PC-9 (cell line): ENCODE data around the gene SNX27. TPM values are rescaled to one million over a fixed set of nuclear protein-coding genes. Genes with fewer than 3 reads are reported as not detected.

Experiments used
- BruUV-seq: library from RNA; stranded (reverse); fragments of 400-500 nt; replicated peaks from 2 replicates; lab custom pipeline; 2021; lab: Mats Ljungman, UMichigan
- CTCF ChIA-PET: fragments of 300-600 bp; sonication (Branson Sonifier 250); formaldehyde crosslinking; loops from one replicate; lab custom pipeline; 2022; ENCODE audit warnings: antibody characterized with exemption; lab: Charles Lee
- POLR2A ChIA-PET: fragments of 300-600 bp; sonication (Branson Sonifier 250); formaldehyde crosslinking; loops from one replicate; lab custom pipeline; 2022; ENCODE audit warnings: antibody characterized with exemption; ENCODE audit not compliant: unreplicated experiment; lab: Charles Lee
- DNase-seq, 2 experiments: peaks; one replicate each; pipeline versions ENCODE4 v3.0.0 to v3.0.0-alpha.2; 2015 to 2022; ENCODE audit warnings: mixed read lengths in 1 of 2
- H2AFZ ChIP-seq: fragments of 200-600 bp; sonication (generic); 2 replicates; pipeline ENCODE4 v1.8.1; 2017; ENCODE audit warnings: antibody characterized with exemption
- H3F3A ChIP-seq: fragments of 200-600 bp; sonication (generic); 2 replicates; pipeline ENCODE4 v1.8.1; 2017; ENCODE audit warnings: antibody characterized with exemption, mild to moderate bottlenecking, low read depth; ENCODE audit not compliant: insufficient read depth
- H3K27ac ChIP-seq: fragments of 200-600 bp; sonication (generic); 2 replicates; pipeline ENCODE4 v1.6.1; 2016; ENCODE audit warnings: mixed run types
- H3K27me3 ChIP-seq: fragments of 200-600 bp; sonication (generic); 2 replicates; pipeline ENCODE4 v1.6.1; 2016; ENCODE audit warnings: low read depth, mixed run types; ENCODE audit not compliant: insufficient read depth
- H3K36me3 ChIP-seq: fragments of 200-600 bp; sonication (generic); 2 replicates; pipeline ENCODE4 v1.6.1; 2016; ENCODE audit warnings: low read depth, mixed run types
- H3K4me1 ChIP-seq: fragments of 200-600 bp; sonication (generic); replicated peaks from 2 replicates; pipeline ENCODE4 v1.6.1; 2016; ENCODE audit warnings: mixed run types; ENCODE audit not compliant: insufficient read depth
- H3K4me2 ChIP-seq: fragments of 200-600 bp; sonication (generic); 2 replicates; pipeline ENCODE4 v1.6.1; 2017; ENCODE audit warnings: mixed run types
- H3K4me3 ChIP-seq: fragments of 200-600 bp; sonication (generic); 2 replicates; pipeline ENCODE4 v1.6.1; 2016; ENCODE audit warnings: mixed run types
- H3K79me2 ChIP-seq: fragments of 200-600 bp; sonication (generic); 2 replicates; pipeline ENCODE4 v1.6.1; 2017; ENCODE audit warnings: low read depth, mixed run types
- H3K9me2 ChIP-seq: fragments of 200-600 bp; sonication (generic); 2 replicates; pipeline ENCODE4 v1.8.1; 2017; ENCODE audit warnings: mild to moderate bottlenecking; ENCODE audit not compliant: insufficient read depth
- H3K9me3 ChIP-seq: fragments of 200-600 bp; sonication (generic); 2 replicates; pipeline ENCODE4 v1.8.1; 2016; ENCODE audit warnings: low read depth; ENCODE audit not compliant: insufficient read depth
- H4K20me1 ChIP-seq: fragments of 200-600 bp; sonication (generic); 2 replicates; pipeline ENCODE4 v1.8.1; 2017; ENCODE audit not compliant: insufficient read depth
- EZH2 ChIP-seq: fragments of 200-600 bp; sonication (generic); IDR thresholded peaks from 2 replicates; pipeline ENCODE4 v1.8.0; 2017; ENCODE audit warnings: antibody characterized with exemption, low read depth
- intact Hi-C: fragments of 100-400 bp; cut with micrococcal nuclease; formaldehyde crosslinking; loops from one replicate; pipeline ENCODE4 v1.10.0; 2022; ENCODE audit not compliant: unreplicated experiment
- total RNA-seq: library from RNA; stranded (reverse); gene quantifications from 2 replicates; pipeline ENCODE4 v1.2.3, GENCODE V29; 2021
- TF ChIP-seq, protein P1 (sequence below): fragments of 200-600 bp; sonication (generic); conservative IDR thresholded peaks from 2 replicates; pipeline ENCODE4 v1.6.1; 2017; ENCODE audit warnings: mixed run types, antibody characterized with exemption, mild to moderate bottlenecking, moderate library complexity

SNX27 gene
- total RNA-seq, 1 experiment from 2014 or later, result 40.1 TPM

DNA sequence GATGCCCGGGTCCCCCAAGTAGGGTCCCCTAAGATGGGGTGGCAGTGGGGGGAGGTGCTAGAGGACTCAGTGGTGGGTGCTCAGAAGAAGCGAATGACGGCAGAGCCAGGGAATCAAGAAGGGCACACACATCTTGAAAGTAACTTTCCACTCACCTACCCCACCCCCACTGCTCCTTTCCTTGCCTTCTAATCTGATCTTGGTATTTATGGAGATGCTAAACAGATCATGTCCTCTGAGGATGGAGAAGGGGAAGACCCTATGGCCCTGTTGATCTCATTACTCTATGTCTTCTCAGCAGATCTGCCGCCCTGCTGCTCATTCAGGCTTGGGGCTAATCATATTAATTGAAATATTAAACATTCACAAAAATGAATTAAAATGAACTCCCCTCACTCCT, 106.8 kb downstream of the SNX27 start:
- no TSS peak for BruUV-seq
- CTCF ChIA-PET, result no interaction called here
- POLR2A ChIA-PET, result interaction anchor here (0.6 kb wide), 1 partner anchor 274 kb away, joined by 3 read pairs; no protein-coding TSS in a partner anchor

DNA sequence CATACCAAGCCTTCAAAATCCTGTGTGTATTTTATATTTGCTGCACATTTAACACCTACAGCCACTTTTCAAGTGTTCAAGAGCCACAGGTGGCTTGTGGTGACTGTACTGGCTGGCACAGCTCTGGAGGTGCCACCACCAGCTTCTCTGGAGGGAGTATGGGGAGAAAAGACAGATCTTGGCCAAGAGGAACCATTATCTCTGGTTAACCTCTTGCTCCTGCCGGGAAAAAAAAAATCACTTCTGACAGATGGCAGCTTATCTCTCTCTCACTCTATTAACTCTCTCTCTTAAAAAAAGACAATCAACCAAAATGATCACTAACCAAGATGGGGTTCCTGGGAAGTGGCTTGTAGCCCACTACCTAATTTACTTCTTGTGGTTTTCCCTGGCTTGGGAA, 108.3 kb downstream of the SNX27 start:
- Histone ChIP-seq H3K36me3 (no peaks in the 10 kb centered on the region), H3K4me2 (no peak overlapping the region), H2AFZ (no peak overlapping the region), H3K79me2 (no peaks in the 10 kb centered on the region), H4K20me1 (no peaks in the 10 kb centered on the region), H3K4me3 (no peak overlapping the region), H3F3A (peaks cover 13% of the 10 kb centered on the region; the same call in 1 of the 2 replicates), H3K9me2 (no peaks in the 10 kb centered on the region), H3K4me1 (peaks cover 6% of the 10 kb centered on the region; the same call in 1 of the 2 replicates), H3K27me3 (peaks cover 36% of the 10 kb centered on the region), H3K9me3 (no peaks in the 10 kb centered on the region), H3K27ac (no peak overlapping the region)
- CTCF ChIA-PET, result interaction anchor here (0.6 kb wide), 1 partner anchor 100 kb away, joined by 3 read pairs; no protein-coding TSS in a partner anchor
- BruUV-seq, result no TSS peak
- DNase-seq, result no peak
- intact Hi-C loops, result no loop called here
- TF ChIP-seq, protein P1, sequence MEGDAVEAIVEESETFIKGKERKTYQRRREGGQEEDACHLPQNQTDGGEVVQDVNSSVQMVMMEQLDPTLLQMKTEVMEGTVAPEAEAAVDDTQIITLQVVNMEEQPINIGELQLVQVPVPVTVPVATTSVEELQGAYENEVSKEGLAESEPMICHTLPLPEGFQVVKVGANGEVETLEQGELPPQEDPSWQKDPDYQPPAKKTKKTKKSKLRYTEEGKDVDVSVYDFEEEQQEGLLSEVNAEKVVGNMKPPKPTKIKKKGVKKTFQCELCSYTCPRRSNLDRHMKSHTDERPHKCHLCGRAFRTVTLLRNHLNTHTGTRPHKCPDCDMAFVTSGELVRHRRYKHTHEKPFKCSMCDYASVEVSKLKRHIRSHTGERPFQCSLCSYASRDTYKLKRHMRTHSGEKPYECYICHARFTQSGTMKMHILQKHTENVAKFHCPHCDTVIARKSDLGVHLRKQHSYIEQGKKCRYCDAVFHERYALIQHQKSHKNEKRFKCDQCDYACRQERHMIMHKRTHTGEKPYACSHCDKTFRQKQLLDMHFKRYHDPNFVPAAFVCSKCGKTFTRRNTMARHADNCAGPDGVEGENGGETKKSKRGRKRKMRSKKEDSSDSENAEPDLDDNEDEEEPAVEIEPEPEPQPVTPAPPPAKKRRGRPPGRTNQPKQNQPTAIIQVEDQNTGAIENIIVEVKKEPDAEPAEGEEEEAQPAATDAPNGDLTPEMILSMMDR, result no peak
- no peak for TF ChIP-seq EZH2
- POLR2A ChIA-PET, result interaction anchor here (0.7 kb wide), 1 partner anchor 32 kb away, joined by 18 read pairs; no protein-coding TSS in a partner anchor

More for the DNA sequence above, 106.8 kb downstream of the SNX27 start:
- Histone ChIP-seq H3K27ac (no peak overlapping the region), H3K4me1 (no peaks in the 10 kb centered on the region), H4K20me1 (no peaks in the 10 kb centered on the region), H2AFZ (no peak overlapping the region), H3K9me3 (no peaks in the 10 kb centered on the region), H3F3A (peaks cover 5% of the 10 kb centered on the region; the same call in 1 of the 2 replicates), H3K9me2 (no peaks in the 10 kb centered on the region), H3K79me2 (no peaks in the 10 kb centered on the region), H3K4me3 (no peak overlapping the region), H3K4me2 (no peak overlapping the region), H3K27me3 (peaks cover 50% of the 10 kb centered on the region), H3K36me3 (no peaks in the 10 kb centered on the region)
- TF ChIP-seq EZH2, result no peak
- TF ChIP-seq, protein P1, result no peak
- no peak for DNase-seq
- intact Hi-C loops, result no loop called here

DNA sequence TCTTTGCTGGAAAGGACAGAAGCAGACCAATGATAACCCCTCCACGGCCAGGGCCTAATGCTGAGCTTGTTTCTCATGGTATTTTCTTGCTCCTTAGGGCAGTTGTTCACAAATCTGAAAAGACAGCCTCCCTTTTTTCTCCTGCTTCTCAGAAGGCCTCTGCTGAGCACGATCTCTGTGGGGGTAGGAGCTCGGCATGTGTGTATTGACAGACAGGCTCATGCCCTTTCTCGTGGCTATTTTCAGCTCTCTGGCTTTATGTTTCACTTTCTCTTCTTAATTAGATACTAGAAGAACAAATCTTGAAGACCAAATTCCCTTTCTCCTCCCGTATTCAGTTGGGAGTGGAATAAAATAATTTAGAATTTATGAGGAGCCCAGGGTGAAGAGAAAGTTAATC, 108.7 kb downstream of the SNX27 start:
- Histone ChIP-seq H2AFZ (no peak overlapping the region), H3K4me3 (no peak overlapping the region), H3K79me2 (no peaks in the 10 kb centered on the region), H3K27me3 (peaks cover 31% of the 10 kb centered on the region), H3K27ac (no peak overlapping the region), H3K36me3 (no peaks in the 10 kb centered on the region), H3K4me2 (peak overlapping the region; percentile 34; the same call in 1 of the 2 replicates), H3K4me1 (peaks cover 6% of the 10 kb centered on the region; the same call in 1 of the 2 replicates), H3F3A (peaks cover 13% of the 10 kb centered on the region; the same call in 1 of the 2 replicates), H4K20me1 (no peaks in the 10 kb centered on the region), H3K9me2 (no peaks in the 10 kb centered on the region), H3K9me3 (no peaks in the 10 kb centered on the region)
- no TSS peak for BruUV-seq
- POLR2A ChIA-PET, result interaction anchor here (0.7 kb wide), 1 partner anchor 31 kb away, joined by 18 read pairs; no protein-coding TSS in a partner anchor
- TF ChIP-seq, protein P1, result no peak
- TF ChIP-seq EZH2, result no peak
- CTCF ChIA-PET, result interaction anchor here (0.6 kb wide), 1 partner anchor 100 kb away, joined by 3 read pairs; no protein-coding TSS in a partner anchor
- intact Hi-C loops, result no loop called here
- DNase-seq, result no peak
